Mesothelial cell of epicardium (in vitro differentiated cells): ENCODE measurements around the gene CDK16. TPM values are rescaled to one million over a fixed set of nuclear protein-coding genes. Genes with fewer than 3 reads are reported as not detected.

ENCODE experiments used
- DNase-seq, 2 experiments: peaks; one replicate each; pipeline ENCODE4 v3.0.0; 2021; ENCODE audit warnings: low spot score in 2 of 2; ENCODE audit not compliant: unreplicated experiment in 2 of 2
- H3K27ac Mint-ChIP-seq: 2 replicates; pipeline ENCODE4 v1.8.0; 2021; ENCODE audit warnings: mixed read lengths
- H3K27me3 Mint-ChIP-seq: 2 replicates; pipeline ENCODE4 v1.8.0; 2021; ENCODE audit warnings: low read depth, mixed read lengths
- H3K36me3 Mint-ChIP-seq: 2 replicates; pipeline ENCODE4 v1.8.0; 2021; ENCODE audit warnings: mixed read lengths
- H3K4me1 Mint-ChIP-seq: 2 replicates; pipeline ENCODE4 v1.8.0; 2021; ENCODE audit warnings: mixed read lengths
- H3K4me3 Mint-ChIP-seq: 2 replicates; pipeline ENCODE4 v1.8.0; 2021; ENCODE audit warnings: mild to moderate bottlenecking, moderate library complexity, mixed read lengths
- H3K9me3 Mint-ChIP-seq: 2 replicates; pipeline ENCODE4 v1.8.0; 2021; ENCODE audit warnings: mixed read lengths
- total RNA-seq: library from RNA; stranded (reverse); gene quantifications from 3 replicates; pipeline ENCODE4 v1.2.1, GENCODE V29; 2021
- TF ChIP-seq, protein P1 (sequence below): fragments of 200-600 bp; sonication (generic); IDR thresholded peaks from one replicate; pipeline ENCODE4 v1.5.0; 2021; ENCODE audit warnings: antibody characterized with exemption; ENCODE audit not compliant: unreplicated experiment

The CDK16 gene
- total RNA-seq, 1 donor from 2014 or later = 216 TPM

GRCh38 chrX:47172549-47172948 is 45.9 kb upstream of the CDK16 start:
- Mint-ChIP-seq H3K4me3 (no peak overlapping the region), H3K27me3 (no peaks in the 10 kb centered on the region), H3K9me3 (peaks cover 12% of the 10 kb centered on the region), H3K4me1 (no peaks in the 10 kb centered on the region), H3K27ac (no peak overlapping the region), H3K36me3 (peaks cover 13% of the 10 kb centered on the region)
- TF ChIP-seq, protein P1, sequence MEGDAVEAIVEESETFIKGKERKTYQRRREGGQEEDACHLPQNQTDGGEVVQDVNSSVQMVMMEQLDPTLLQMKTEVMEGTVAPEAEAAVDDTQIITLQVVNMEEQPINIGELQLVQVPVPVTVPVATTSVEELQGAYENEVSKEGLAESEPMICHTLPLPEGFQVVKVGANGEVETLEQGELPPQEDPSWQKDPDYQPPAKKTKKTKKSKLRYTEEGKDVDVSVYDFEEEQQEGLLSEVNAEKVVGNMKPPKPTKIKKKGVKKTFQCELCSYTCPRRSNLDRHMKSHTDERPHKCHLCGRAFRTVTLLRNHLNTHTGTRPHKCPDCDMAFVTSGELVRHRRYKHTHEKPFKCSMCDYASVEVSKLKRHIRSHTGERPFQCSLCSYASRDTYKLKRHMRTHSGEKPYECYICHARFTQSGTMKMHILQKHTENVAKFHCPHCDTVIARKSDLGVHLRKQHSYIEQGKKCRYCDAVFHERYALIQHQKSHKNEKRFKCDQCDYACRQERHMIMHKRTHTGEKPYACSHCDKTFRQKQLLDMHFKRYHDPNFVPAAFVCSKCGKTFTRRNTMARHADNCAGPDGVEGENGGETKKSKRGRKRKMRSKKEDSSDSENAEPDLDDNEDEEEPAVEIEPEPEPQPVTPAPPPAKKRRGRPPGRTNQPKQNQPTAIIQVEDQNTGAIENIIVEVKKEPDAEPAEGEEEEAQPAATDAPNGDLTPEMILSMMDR = no peak
- no peak for DNase-seq

- Mint-ChIP-seq H3K4me1 (no peaks in the 10 kb centered on the region), H3K36me3 (peaks cover 17% of the 10 kb centered on the region), H3K27ac (no peak overlapping the region), H3K27me3 (no peaks in the 10 kb centered on the region), H3K9me3 (peaks cover 8% of the 10 kb centered on the region), H3K4me3 (no peak overlapping the region)
- TF ChIP-seq, protein P1 = no peak
- no peak for DNase-seq
Observed at GRCh38 chrX:47172971-47173792, 45.3 kb upstream of the CDK16 start.

DNA sequence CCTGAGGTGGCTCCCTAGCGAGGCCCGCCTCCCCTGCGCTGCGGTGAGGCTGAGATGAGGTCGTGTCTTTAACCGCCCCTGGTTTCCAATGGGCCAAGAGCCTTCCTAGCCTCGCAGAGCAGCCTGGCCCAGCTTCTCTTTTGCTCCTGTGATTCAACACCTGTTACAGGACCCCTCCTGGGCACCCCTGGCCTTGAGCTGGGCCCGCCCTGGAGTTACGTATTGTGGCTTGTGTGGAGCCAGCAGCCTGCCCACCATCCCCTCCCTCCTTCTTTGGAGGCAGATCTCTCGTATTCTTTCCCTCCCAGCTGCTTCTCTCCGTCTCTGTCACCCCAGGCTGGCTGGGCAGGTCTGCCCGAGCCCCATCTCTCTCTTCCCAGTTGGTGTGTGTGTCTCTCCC is 44.1 kb upstream of the CDK16 start:
- Mint-ChIP-seq H3K9me3 (peaks cover 3% of the 10 kb centered on the region), H3K36me3 (peaks cover 17% of the 10 kb centered on the region)

DNA sequence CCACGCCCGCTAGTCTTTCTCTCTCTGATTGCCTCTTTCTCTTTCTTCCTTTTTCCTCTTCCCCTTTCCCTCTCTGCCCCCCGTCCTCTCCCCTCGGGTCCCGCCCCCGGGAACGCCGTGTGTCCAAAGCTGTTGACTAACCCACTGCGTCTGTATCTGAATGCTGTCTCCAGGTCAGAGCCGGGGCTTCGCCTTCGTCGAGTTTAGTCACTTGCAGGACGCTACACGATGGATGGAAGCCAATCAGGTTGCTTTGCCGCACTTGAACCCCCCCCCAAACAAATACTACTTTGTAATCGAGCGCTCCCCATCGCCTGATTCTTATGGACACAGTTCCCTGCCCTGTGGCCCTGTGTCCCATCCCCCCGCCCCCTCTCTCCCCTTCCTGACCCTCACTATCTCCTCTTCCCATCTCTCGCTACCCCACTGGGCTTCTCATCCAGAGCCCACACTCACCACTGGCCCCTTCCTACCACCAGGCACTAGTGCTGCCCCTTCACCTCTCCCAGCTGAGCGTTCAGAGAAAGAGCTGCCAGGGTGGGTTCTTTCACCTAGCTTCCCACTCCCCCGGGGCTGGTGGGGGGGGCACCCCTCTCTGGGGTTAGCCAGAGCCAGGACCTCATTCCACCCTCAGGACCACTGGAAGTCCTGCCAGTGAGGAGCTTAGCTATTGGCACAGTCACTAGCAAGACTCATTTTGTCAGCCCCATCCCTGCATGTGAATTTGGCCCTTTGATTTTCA is 43.5 kb upstream of the CDK16 start:
- Mint-ChIP-seq H3K27ac (no peak overlapping the region), H3K36me3 (peaks cover 17% of the 10 kb centered on the region), H3K4me3 (no peak overlapping the region), H3K4me1 (no peaks in the 10 kb centered on the region), H3K27me3 (no peaks in the 10 kb centered on the region), H3K9me3 (peaks cover 3% of the 10 kb centered on the region)
- TF ChIP-seq, protein P1 = no peak
- DNase-seq = no peak

More for the DNA sequence above, 44.1 kb upstream of the CDK16 start:
- DNase-seq = no peak
- no peaks in the 10 kb centered on the region for H3K27me3 Mint-ChIP-seq
- H3K4me3 Mint-ChIP-seq = no peak overlapping the region
- no peak overlapping the region for H3K27ac Mint-ChIP-seq
- TF ChIP-seq, protein P1 = no peak
- no peaks in the 10 kb centered on the region for H3K4me1 Mint-ChIP-seq

DNA sequence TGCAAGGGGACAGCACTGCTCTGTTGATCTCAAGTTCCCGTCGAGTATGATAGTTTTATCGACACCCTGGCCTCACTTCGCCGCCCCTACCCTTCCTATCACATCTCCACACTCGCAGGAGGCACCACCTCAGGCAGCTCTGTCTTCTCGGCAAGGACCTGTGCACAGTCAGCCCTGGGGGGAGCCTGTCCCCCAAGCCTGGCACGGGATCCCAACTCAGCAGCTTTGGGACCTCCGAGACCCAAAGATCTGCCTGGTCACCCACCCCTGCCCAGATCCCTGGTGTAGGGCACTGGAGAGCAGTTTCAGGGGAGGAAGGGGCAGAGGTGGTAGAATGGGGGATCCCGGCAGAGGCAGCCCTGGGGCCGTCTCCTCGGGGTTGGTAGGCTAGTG is 42.9 kb upstream of the CDK16 start:
- Mint-ChIP-seq H3K27ac (no peak overlapping the region), H3K27me3 (no peaks in the 10 kb centered on the region), H3K4me1 (no peaks in the 10 kb centered on the region), H3K4me3 (no peak overlapping the region), H3K9me3 (peaks cover 3% of the 10 kb centered on the region), H3K36me3 (peaks cover 17% of the 10 kb centered on the region)
- DNase-seq = no peak
- TF ChIP-seq, protein P1 = no peak
